Activated T-helper 2 cell treated with anti-CD3 and anti-CD28 coated beads, Interferon-gamma antibody, Interleukin-2, Interleukin-4, amounts not matched to agents 10 μg/mL and 5 μg/mL and 100 μg/mL, durations not matched to agents 14 hours and 24 hours and 36 hours (primary cell): Measurements from ENCODE around the gene RNF115. TPM values are rescaled to one million over a fixed set of nuclear protein-coding genes. Genes with fewer than 3 reads are reported as not detected.
"Not testable (repeated sequence)": the region's sequence is repeated elsewhere in the genome, so short reads cannot be mapped to it uniquely, and the experiment has no call there.

Experiments used
- DNase-seq: peaks from one replicate; pipeline ENCODE4 v3.0.0; 2021; ENCODE audit warnings: low spot score
- H3K27ac Mint-ChIP-seq: one replicate; pipeline ENCODE4 v1.8.0; 2021; ENCODE audit warnings: mixed read lengths
- H3K27me3 Mint-ChIP-seq: one replicate; pipeline ENCODE4 v1.8.0; 2021; ENCODE audit warnings: low read depth, mixed read lengths
- H3K36me3 Mint-ChIP-seq: one replicate; pipeline ENCODE4 v1.8.0; 2021; ENCODE audit warnings: low read depth, mixed read lengths
- H3K4me1 Mint-ChIP-seq: one replicate; pipeline ENCODE4 v1.8.0; 2021; ENCODE audit warnings: low read depth, mixed read lengths
- H3K4me3 Mint-ChIP-seq: one replicate; pipeline ENCODE4 v1.8.0; 2021; ENCODE audit warnings: low read depth, mild to moderate bottlenecking, moderate library complexity, mixed read lengths
- H3K9me3 Mint-ChIP-seq: one replicate; pipeline ENCODE4 v1.8.0; 2021; ENCODE audit warnings: mixed read lengths
- intact Hi-C: fragments of 100-400 bp; cut with micrococcal nuclease; formaldehyde crosslinking; loops from one replicate; pipeline ENCODE4 v1.15.1; 2023
- total RNA-seq: library from RNA; stranded (reverse); gene quantifications from 2 replicates; pipeline ENCODE4 v1.2.3, GENCODE V29; 2022

RNF115 gene
- total RNA-seq, 1 donor from 2014 or later: 15.5 TPM

DNA sequence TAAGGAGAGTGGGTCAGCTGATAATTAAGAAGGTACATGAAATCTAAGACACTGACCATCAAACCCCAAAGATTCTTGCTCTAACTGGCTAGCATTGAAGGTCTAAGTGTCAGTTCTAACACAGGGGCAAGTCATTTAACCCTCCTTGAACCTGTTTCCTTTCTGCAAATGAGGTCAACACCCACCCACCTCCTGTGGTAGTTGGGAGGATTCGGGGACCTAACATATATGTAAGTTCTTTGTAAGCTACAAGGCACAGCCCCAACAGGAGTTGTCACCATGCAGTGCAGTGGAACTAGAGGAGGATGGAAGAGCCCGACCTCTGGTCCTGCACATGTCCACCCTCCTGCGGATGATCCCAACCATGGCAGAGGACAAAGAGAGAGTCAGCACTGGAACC is 23.9 kb upstream of the RNF115 start:
- Mint-ChIP-seq H3K9me3 (no peaks in the 10 kb centered on the region), H3K4me1 (peaks cover 5% of the 10 kb centered on the region), H3K36me3 (peaks cover 23% of the 10 kb centered on the region), H3K27ac (no peak overlapping the region), H3K27me3 (no peaks in the 10 kb centered on the region), H3K4me3 (no peak overlapping the region)
- DNase-seq: no peak
- intact Hi-C loops: loop anchor here (5.0 kb wide), 2 partner anchors 64 to 164 kb away; partner anchors contain the start of gene ITGA10

DNA sequence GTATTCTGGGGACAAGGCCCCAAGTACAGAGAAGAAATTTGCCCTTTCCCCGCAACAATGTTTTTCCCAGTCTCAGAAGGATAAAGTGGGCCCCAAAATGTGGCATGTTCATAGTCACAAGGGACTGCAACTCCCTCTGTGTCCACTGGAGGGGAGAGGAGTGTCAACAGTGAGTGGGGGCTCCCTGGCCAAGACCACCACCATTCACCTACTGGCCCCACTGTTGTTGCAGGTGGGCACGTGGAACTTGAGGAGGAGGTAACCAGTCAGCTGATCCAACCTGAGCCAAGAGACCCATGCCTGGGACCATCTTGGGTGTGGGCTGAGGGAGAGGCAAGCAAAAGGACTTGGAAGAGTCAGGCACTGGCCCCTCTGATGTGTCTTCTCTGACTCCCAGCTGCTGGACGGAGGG is 22.3 kb upstream of the RNF115 start:
- intact Hi-C loops: loop anchor here (5.0 kb wide), 2 partner anchors 66 to 166 kb away; partner anchors contain the start of gene ITGA10
- Mint-ChIP-seq H3K9me3 (no peaks in the 10 kb centered on the region), H3K27me3 (no peaks in the 10 kb centered on the region), H3K4me3 (no peak overlapping the region), H3K27ac (peak overlapping the region; percentile 19), H3K4me1 (peaks cover 5% of the 10 kb centered on the region), H3K36me3 (peaks cover 31% of the 10 kb centered on the region)
- DNase-seq: no peak

DNA sequence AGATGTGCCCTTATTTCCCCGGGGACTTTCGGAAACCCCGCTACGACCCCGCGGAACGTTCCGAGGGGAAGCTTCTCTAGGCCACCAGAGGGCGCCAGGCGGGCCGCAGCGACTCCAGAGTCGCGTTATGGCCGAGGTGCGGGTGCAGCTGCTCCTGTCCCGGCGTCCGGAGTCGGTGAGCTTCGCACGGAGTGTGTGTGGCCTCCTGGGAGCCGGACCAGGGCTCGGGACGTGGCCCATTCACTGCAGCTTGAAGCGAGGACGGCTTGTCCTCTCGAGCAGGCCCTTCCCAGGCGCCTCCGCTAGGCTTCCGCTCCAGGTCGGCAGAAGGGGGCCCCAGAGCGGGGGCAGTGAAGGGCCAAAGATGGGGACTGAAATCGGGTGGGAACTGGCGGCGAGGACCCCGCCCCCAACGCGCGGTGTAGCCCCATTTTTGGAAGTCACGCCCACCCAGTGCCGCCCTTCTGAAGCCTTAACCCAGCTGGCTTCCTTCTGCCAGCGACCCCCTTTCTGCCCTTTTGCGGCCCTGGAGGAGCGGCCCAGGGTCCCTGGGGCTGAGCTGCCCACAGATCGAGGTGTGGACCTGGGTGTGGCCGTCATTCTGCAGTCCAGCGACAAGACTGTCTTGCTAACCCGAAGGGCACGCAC is 21.7 kb upstream of the RNF115 start, which contains the start of gene NUDT17:
TSS of gene NUDT17 (plus strand) at position 117 of the 648 bp plus-strand sequence. CDS start at position 128, 11 bp downstream.
- intact Hi-C loops: loop anchor here (5.0 kb wide), 2 partner anchors 67 to 167 kb away; partner anchors contain the start of gene ITGA10
- Mint-ChIP-seq H3K9me3 (no peaks in the 10 kb centered on the region), H3K4me1 (peaks cover 5% of the 10 kb centered on the region), H3K4me3 (no peak within 1 kb of the TSS), H3K36me3 (peaks cover 30% of the 10 kb centered on the region), H3K27me3 (no peaks in the 10 kb centered on the region), H3K27ac (peak within 1 kb of the TSS; percentile 19)
- peak; percentile 59 for DNase-seq

DNA sequence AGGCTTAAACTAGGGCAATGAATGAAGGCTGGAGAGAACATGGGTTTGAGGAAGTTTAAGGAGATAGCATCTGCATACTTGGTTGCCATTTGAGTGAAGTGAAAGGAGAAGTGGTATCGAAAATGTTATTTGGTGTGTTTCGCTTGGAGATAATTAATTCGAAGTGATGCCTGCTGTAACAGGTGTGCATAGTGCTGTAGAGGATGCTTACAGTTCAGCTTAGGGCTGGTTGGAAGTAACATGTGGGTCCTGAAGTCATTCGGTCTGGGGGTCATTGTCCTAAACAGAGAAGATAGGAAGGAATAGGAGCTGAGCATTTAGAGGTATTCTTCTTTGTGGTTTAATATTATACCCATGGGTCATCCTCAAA is 21.2 kb upstream of the RNF115 start:
- intact Hi-C loops: loop anchor here (5.0 kb wide), 2 partner anchors 67 to 167 kb away; partner anchors contain the start of gene ITGA10
- no peak for DNase-seq

DNA sequence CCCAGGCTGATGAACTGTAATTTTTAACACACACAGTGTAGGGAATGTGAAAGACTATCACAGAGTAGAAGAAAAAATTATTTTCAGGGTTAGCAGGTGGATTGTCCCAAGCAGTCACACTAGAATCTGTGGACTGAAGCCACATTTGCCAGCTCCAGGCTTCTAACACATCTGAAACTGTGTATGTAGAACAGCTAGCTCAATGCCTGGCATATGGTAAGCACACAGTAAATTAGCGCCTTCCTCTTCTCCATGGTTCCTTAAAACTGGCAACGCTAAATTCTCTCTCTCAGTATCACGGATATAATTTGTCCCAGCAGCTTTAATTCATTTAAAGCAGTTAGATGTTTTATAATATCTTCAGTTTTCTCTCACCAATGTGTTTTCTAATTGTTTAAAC is 19.1 kb upstream of the RNF115 start:
- DNase-seq: no peak
- intact Hi-C loops: no loop called here
- H3K27me3 Mint-ChIP-seq: no peaks in the 10 kb centered on the region
- H3K36me3 Mint-ChIP-seq: peaks cover 35% of the 10 kb centered on the region
- no peaks in the 10 kb centered on the region for H3K9me3 Mint-ChIP-seq
- no peak overlapping the region for H3K27ac Mint-ChIP-seq
- no peak overlapping the region for H3K4me3 Mint-ChIP-seq
- peaks cover 5% of the 10 kb centered on the region for H3K4me1 Mint-ChIP-seq

More for the DNA sequence above, 21.2 kb upstream of the RNF115 start:
- Mint-ChIP-seq H3K9me3 (no peaks in the 10 kb centered on the region), H3K4me3 (no peak overlapping the region), H3K36me3 (peaks cover 28% of the 10 kb centered on the region), H3K4me1 (peaks cover 5% of the 10 kb centered on the region), H3K27ac (no peak overlapping the region), H3K27me3 (no peaks in the 10 kb centered on the region)

DNA sequence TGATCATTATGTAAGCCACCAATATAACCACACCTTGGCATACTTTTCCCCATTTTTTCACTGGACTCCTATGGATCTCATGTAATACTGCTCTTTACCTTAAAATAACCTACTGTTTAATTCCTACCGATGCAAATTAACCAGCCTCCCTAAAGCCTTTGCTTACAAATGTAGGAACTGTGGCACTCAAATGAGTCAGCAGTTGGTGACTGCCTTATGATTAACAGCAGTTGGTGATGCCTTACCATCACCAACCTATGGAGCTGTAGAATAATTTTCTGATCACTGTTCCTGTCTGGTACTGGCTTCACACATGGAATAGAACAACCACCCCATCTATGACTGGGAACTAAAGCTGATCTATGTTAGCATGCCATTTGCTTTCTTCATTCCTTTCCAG is 13.8 kb upstream of the RNF115 start:
- peaks cover 67% of the 10 kb centered on the region for H3K36me3 Mint-ChIP-seq
- no peak overlapping the region for H3K4me3 Mint-ChIP-seq
- H3K9me3 Mint-ChIP-seq: no peaks in the 10 kb centered on the region
- intact Hi-C loops: no loop called here
- H3K27me3 Mint-ChIP-seq: no peaks in the 10 kb centered on the region
- peaks cover 2% of the 10 kb centered on the region for H3K4me1 Mint-ChIP-seq
- no peak for DNase-seq
- no peak overlapping the region for H3K27ac Mint-ChIP-seq

DNA sequence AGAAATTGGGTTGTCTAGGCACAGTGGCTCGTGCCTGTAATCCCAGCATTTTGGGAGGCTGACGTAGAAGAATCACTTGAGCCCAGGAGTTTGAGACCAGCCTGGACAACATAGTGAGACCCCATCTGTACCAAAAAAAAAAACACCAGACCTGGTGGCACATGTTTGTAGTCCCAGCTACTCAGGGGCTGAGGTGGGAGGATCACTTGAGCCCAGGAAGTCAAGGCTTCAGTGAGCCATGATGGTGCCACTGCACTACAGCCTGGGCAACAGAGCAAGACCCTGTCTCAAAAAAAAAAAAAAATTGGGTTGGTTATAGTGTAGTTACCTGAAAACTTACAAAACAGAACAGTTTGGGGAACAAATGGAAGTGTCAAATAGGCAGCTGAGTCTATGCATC is 6.9 kb upstream of the RNF115 start:
- not testable (repeated sequence) for H3K27ac Mint-ChIP-seq

DNA sequence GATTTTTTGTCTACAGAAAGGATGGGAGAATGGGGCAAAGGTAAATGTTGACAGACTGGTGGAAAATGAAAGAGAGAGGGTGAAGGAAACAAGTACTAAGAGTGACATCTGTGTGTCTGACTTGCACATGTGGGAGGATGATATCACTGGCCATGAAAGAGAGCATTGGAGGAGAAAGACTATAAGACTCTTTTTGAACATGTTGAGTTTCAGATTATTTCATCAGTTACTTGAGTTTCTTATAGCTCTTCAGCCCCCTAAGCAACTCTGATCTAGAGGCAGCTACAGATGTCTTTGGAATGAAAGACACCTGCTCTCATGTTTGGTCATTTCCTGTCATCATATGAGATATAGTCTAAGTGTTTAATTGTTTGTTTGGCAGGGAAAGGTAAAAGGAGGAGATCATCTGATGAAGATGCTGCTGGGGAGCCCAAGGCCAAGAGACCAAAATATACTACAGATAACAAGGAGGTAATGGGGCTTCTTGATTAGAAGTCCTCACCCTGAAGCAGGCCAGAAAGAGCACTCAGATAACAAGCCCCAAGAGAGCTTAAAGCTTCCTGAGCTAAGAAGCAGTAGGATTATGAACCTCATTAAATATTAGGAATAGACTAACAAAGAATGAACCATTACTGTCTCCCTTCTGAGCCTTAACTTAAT is 4.6 kb upstream of the RNF115 start:
- Mint-ChIP-seq H3K36me3 (peaks cover 70% of the 10 kb centered on the region), H3K9me3 (no peaks in the 10 kb centered on the region), H3K4me1 (peaks cover 27% of the 10 kb centered on the region), H3K27ac (peak overlapping the region; percentile 69), H3K4me3 (no peak overlapping the region), H3K27me3 (no peaks in the 10 kb centered on the region)
- intact Hi-C loops: no loop called here
- no peak for DNase-seq

More for the DNA sequence above, 6.9 kb upstream of the RNF115 start:
- H3K27me3 Mint-ChIP-seq, H3K9me3 Mint-ChIP-seq, intact Hi-C loops, DNase-seq, H3K4me3 Mint-ChIP-seq: not testable (repeated sequence)
- H3K36me3 Mint-ChIP-seq: peaks cover 77% of the 10 kb centered on the region
- H3K4me1 Mint-ChIP-seq: peaks cover 24% of the 10 kb centered on the region

DNA sequence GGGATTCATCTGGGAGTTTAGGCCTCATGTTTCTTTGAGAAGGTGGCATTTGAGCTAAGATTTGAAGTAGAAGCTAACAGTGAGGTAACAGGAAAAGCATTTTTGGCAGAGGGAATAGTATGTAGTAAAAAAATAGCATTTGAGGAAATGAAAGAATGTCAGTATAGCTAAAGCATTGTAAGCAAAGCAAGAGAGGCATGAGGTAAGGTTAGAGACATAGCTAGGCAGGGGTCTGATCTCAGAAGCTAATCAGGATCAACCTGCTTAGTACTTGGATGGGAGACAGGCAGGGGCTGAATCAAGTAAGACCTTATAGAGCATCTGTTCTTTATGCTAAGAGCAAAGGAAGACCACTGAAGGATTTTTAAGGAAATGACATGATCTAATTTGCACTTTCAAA is 4.1 kb upstream of the RNF115 start:
- Mint-ChIP-seq H3K4me1 (peaks cover 27% of the 10 kb centered on the region), H3K27ac (peak overlapping the region; percentile 69), H3K9me3 (no peaks in the 10 kb centered on the region), H3K4me3 (no peak overlapping the region), H3K36me3 (peaks cover 66% of the 10 kb centered on the region), H3K27me3 (no peaks in the 10 kb centered on the region)
- DNase-seq: no peak
- intact Hi-C loops: no loop called here

DNA sequence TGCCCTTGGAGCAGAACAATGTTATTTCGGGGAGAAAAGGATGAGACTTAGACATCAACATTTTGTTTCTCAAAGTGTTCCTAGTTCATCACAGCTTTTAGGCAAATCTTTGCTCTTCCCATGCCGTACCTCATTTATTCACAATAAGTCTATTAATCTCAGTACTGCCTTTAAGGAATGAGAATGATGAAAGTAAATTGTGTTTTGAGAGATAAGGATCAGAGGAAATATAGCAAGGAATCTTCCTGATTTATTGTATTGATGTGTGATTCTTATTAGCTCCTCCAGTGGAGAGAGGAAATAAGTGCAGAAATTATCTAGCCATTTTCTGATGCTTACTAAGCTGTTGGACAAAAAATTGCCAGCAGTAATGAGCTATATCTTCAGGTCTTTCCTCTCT is 2.1 kb upstream of the RNF115 start:
- peak overlapping the region; percentile 99 for H3K4me3 Mint-ChIP-seq
- DNase-seq: no peak
- H3K36me3 Mint-ChIP-seq: peaks cover 51% of the 10 kb centered on the region
- peak overlapping the region; percentile 54 for H3K27ac Mint-ChIP-seq
- no peaks in the 10 kb centered on the region for H3K9me3 Mint-ChIP-seq
- no peaks in the 10 kb centered on the region for H3K27me3 Mint-ChIP-seq
- peaks cover 27% of the 10 kb centered on the region for H3K4me1 Mint-ChIP-seq
- intact Hi-C loops: no loop called here

DNA sequence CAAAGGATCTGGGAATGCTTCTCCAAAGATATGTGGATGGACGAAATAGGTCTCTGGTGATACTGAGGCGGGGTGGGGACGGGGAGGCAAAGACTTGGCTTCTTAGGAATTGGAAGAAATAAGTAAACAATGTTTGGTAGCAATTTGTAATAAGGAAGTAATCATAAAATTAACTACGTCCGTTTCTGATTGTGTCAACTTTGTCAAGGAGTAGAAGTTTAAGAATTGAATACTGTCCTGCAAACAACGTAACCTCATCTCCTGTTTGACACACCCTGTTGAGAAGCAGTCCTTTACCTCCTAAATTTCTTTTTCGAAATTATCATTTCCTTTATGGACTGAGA is 576 bp upstream of the RNF115 start:
- Mint-ChIP-seq H3K36me3 (peaks cover 37% of the 10 kb centered on the region), H3K9me3 (no peaks in the 10 kb centered on the region), H3K4me3 (peak overlapping the region; percentile 99), H3K27ac (peak overlapping the region; percentile 95), H3K4me1 (peaks cover 27% of the 10 kb centered on the region), H3K27me3 (no peaks in the 10 kb centered on the region)
- intact Hi-C loops: loop anchor here (1.0 kb wide), 1 partner anchor 35 kb away; the partner anchor contains the start of gene PIAS3
- no peak for DNase-seq

DNA sequence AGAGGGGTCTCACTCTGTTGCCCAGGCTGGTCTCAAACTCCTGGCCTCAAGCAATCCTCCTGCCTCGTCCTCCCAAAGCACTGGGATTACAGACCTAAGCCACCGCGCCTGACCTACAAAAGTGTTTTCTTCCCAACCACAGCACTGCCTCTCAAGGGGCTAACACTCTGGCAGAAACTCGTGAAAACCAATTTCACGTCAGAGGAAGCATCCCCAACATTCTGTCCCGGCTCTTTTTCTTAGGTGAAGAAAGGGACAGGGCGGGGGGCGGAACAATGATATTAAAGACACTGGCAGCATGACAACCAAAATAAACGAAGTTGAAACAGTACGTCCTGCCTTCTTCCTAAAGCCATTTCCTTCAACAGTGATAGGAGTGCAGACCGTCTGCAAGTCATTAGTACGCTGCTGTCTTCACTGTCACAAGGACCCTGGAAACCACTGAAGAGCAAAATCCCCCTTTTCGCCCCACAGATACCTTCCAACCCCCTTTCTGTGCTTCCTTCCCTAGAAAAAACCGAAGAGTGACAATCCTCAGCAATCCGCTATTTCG is 1.0 kb downstream of the RNF115 start:
- H3K27ac Mint-ChIP-seq, intact Hi-C loops, DNase-seq, H3K27me3 Mint-ChIP-seq, H3K9me3 Mint-ChIP-seq: not testable (repeated sequence)
- Mint-ChIP-seq H3K4me3 (peak overlapping the region; percentile 33), H3K4me1 (peaks cover 19% of the 10 kb centered on the region), H3K36me3 (peaks cover 26% of the 10 kb centered on the region)

DNA sequence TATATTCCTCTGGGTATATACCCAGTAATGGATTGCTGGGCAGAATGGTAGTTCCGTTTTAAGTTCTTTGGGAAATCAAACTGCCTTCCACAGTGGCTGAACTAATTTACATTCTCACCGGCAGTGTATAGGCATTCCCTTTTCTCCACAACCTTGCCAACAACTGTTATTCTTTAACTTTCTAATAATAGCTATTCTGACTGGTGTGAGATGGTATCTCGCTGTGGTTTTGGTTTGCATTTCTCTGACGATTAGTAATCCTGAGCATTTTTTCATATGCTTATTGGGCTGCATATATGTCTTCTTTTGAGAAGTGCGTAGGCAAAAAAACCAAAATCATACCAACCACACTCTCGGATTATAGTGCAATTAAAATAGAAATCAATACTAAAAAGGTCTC is 5.8 kb downstream of the RNF115 start:
- H3K4me3 Mint-ChIP-seq, H3K27ac Mint-ChIP-seq, DNase-seq, H3K9me3 Mint-ChIP-seq, H3K36me3 Mint-ChIP-seq, H3K4me1 Mint-ChIP-seq, H3K27me3 Mint-ChIP-seq, intact Hi-C loops: not testable (repeated sequence)
